Karpas-422 (cell line): ENCODE measurements around the gene ELFN1. TPM values are rescaled to one million over a fixed set of nuclear protein-coding genes. Genes with fewer than 3 reads are reported as not detected.

Source experiments
- DNase-seq: peaks from one replicate; pipeline ENCODE4 v3.0.0-alpha.2; 2015
- H2AFZ ChIP-seq: fragments of 200-600 bp; sonication (generic); 2 replicates; pipeline ENCODE4 v1.6.1; 2014; ENCODE audit warnings: antibody characterized with exemption, low read length, mixed read lengths
- H3K27ac ChIP-seq: fragments of 200-600 bp; sonication (generic); 2 replicates; pipeline ENCODE4 v1.5.1; 2014; ENCODE audit warnings: mild to moderate bottlenecking, low read length, moderate library complexity
- H3K27me3 ChIP-seq: fragments of 200-600 bp; sonication (generic); 2 replicates; pipeline ENCODE4 v1.6.1; 2014; ENCODE audit warnings: low read length, mixed read lengths
- H3K36me3 ChIP-seq: fragments of 200-600 bp; sonication (generic); 2 replicates; pipeline ENCODE4 v1.6.1; 2014; ENCODE audit warnings: low read length, mixed read lengths; ENCODE audit not compliant: insufficient read depth
- H3K4me1 ChIP-seq: fragments of 200-600 bp; sonication (generic); 2 replicates; pipeline ENCODE4 v1.6.1; 2014; ENCODE audit warnings: mild to moderate bottlenecking, low read length, mixed read lengths
- H3K4me2 ChIP-seq: fragments of 200-600 bp; sonication (generic); 2 replicates; pipeline ENCODE4 v1.6.1; 2014; ENCODE audit warnings: low read length, low read depth, mild to moderate bottlenecking; ENCODE audit not compliant: poor library complexity, severe bottlenecking
- H3K4me3 ChIP-seq: fragments of 200-600 bp; sonication (generic); 2 replicates; pipeline ENCODE4 v1.5.1; 2014; ENCODE audit warnings: mild to moderate bottlenecking, antibody characterized with exemption, low read length, mixed read lengths
- H3K79me2 ChIP-seq: fragments of 200-600 bp; sonication (generic); 2 replicates; pipeline ENCODE4 v1.6.1; 2014; ENCODE audit warnings: mild to moderate bottlenecking, low read length, mixed read lengths
- H3K9ac ChIP-seq: fragments of 200-600 bp; sonication (generic); 2 replicates; pipeline ENCODE4 v1.6.0; 2014; ENCODE audit warnings: low read length
- H3K9me2 ChIP-seq: fragments of 200-600 bp; sonication (generic), shearing (Covaris generic); replicated peaks from 2 replicates; pipeline ENCODE4 v1.6.0; 2014; ENCODE audit warnings: mild to moderate bottlenecking, low read length, moderate library complexity; ENCODE audit not compliant: insufficient read depth
- H3K9me3 ChIP-seq: fragments of 300-700, 200-600 bp; sonication (generic); 2 replicates; pipeline ENCODE4 v1.6.1; 2014; ENCODE audit warnings: low read length, mixed read lengths
- H4K20me1 ChIP-seq: fragments of 200-600 bp; sonication (generic); 2 replicates; pipeline ENCODE4 v1.6.1; 2014; ENCODE audit warnings: mild to moderate bottlenecking, antibody characterized with exemption, low read length, low read depth; ENCODE audit not compliant: insufficient read depth
- total RNA-seq: library from RNA; depleted of rRNA; stranded (reverse); fragments of >200 nt; shearing (Covaris generic); gene quantifications from 2 replicates; pipeline ENCODE4 v1.2.3, GENCODE V29; 2014; ENCODE audit warnings: low replicate concordance; rRNA removed

ELFN1 gene
- total RNA-seq, 1 experiment from 2014 or later = not detected

DNA sequence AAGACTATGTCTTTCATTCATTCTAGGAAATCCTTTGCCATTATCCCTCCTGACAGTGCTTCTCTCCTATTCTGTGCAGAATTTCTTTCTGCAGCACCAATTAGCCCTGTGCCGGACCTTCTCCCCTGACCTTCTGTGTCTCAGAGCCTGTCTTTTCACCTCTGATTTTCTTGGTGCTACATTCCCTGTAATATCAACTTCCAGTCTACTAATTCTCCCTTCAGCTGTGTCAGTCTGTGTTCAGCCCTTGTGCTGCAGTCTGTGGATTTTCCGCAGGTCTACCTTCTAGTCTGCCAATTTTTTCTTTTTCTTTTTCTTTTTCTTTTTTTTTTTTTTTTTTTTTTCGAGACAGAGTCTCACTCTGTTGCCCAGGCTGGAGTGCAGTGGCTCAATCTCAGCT, 115.8 kb downstream of the ELFN1 start:
- H3K79me2 ChIP-seq = no peaks in the 10 kb centered on the region
- DNase-seq = no peak
- H3K9me3 ChIP-seq = no peaks in the 10 kb centered on the region
- no peaks in the 10 kb centered on the region for H3K36me3 ChIP-seq
- no peaks in the 10 kb centered on the region for H4K20me1 ChIP-seq
- H3K4me2 ChIP-seq = no peak overlapping the region
- H2AFZ ChIP-seq = no peak overlapping the region
- no peaks in the 10 kb centered on the region for H3K9me2 ChIP-seq
- H3K27me3 ChIP-seq = no peaks in the 10 kb centered on the region; the same call in 1 of the 2 replicates
- no peak overlapping the region for H3K9ac ChIP-seq
- no peak overlapping the region for H3K4me3 ChIP-seq
- H3K27ac ChIP-seq = no peak overlapping the region
- H3K4me1 ChIP-seq = no peaks in the 10 kb centered on the region

DNA sequence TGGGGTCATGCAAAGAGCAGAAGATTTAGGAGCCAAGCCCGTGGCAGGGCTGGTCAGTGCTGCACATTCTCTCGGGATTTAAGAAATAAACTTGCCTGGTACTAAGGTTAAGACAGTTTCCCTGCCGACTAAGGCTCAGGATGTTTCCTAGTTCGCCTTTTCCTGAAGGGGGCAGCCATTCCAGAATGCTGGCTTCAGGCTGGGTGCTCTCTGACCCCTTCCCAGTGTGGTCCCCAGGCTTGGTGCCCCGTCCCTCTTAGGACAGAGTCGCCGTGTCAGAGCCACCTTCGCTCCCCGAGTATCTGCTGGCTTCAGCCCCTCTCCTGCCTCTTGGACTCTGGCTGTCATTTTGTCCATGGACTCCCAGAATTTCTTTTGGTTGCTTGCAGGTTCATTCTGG, 117.2 kb downstream of the ELFN1 start:
- Histone ChIP-seq H3K36me3 (no peaks in the 10 kb centered on the region), H4K20me1 (no peaks in the 10 kb centered on the region), H3K9ac (no peak overlapping the region), H3K4me3 (no peak overlapping the region), H2AFZ (no peak overlapping the region), H3K9me2 (no peaks in the 10 kb centered on the region), H3K79me2 (no peaks in the 10 kb centered on the region), H3K27ac (no peak overlapping the region), H3K4me1 (no peaks in the 10 kb centered on the region), H3K9me3 (no peaks in the 10 kb centered on the region), H3K4me2 (no peak overlapping the region), H3K27me3 (no peaks in the 10 kb centered on the region; the same call in 1 of the 2 replicates)
- no peak for DNase-seq

DNA sequence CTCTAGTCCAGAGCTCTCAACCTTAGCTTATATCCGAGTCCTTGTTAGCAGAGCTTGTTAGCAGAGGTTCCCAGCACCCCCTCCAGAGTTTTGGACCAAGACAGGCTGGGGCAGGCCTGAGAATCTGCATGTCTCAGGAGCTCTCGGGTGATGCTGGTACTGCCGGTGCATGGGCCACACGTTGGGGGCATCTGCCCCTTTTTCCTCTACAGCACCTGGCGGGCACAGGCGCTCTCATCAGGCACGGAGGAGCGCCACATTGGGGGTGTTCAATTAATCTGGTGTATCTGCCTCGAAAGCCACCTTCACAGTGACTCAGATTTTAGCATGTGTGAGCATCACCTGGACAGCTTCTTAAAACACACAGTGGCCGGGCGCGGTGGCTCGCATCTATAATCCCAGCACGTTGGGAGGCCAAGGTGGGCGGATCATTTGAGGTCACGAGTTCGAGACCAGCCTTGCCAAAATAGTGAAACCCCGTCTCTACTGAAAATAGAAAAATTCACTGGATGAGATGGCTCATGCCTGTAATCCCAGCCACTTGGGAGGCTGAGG, 117.7 kb downstream of the ELFN1 start:
- no peaks in the 10 kb centered on the region; the same call in 1 of the 2 replicates for H3K27me3 ChIP-seq
- DNase-seq = no peak
- no peak overlapping the region for H2AFZ ChIP-seq
- no peak overlapping the region for H3K27ac ChIP-seq
- H3K9me3 ChIP-seq = no peaks in the 10 kb centered on the region
- no peaks in the 10 kb centered on the region for H3K79me2 ChIP-seq
- H3K4me1 ChIP-seq = no peaks in the 10 kb centered on the region
- no peaks in the 10 kb centered on the region for H3K36me3 ChIP-seq
- H3K4me2 ChIP-seq = no peak overlapping the region
- H3K9me2 ChIP-seq = no peaks in the 10 kb centered on the region
- H3K9ac ChIP-seq = no peak overlapping the region
- no peak overlapping the region for H3K4me3 ChIP-seq
- no peaks in the 10 kb centered on the region for H4K20me1 ChIP-seq

DNA sequence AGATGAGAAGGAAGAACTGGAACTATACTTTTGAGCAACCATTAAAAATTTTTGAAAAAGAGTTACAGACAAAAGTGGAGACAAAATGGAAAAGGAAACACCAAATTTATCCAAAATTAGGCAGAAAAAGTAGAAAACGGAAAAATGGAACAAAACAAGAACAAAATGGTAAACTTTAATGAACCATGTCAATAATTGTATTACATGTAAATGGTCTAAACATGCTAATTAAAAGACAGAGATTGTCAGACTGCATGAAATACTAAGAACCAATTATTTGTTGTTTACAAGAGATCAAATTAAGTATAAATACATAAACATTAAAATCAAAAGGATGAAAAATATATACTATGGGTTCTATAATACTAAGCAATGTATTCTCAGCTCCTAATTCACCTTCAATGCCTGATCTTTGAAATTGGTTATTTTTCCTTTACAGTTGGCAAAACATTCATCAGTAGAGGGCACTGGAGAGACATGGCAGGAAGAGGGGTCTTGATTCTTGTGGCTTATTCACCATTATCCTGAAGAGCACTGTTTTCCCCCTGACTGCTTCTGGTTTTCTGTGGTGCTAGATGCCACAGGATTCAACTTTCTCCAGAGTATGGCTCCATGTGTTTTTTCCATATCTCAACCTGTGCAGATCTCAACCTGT, 124.9 kb downstream of the ELFN1 start:
- Histone ChIP-seq H3K4me2 (no peak overlapping the region), H3K36me3 (no peaks in the 10 kb centered on the region)
- DNase-seq = peak; percentile 47

More for the DNA sequence above, 124.9 kb downstream of the ELFN1 start:
- no peaks in the 10 kb centered on the region for H3K4me1 ChIP-seq
- H2AFZ ChIP-seq = no peak overlapping the region
- H3K27ac ChIP-seq = no peak overlapping the region
- H3K9me2 ChIP-seq = no peaks in the 10 kb centered on the region
- no peak overlapping the region for H3K9ac ChIP-seq
- no peaks in the 10 kb centered on the region for H3K79me2 ChIP-seq
- peaks cover 16% of the 10 kb centered on the region for H3K9me3 ChIP-seq
- no peaks in the 10 kb centered on the region for H4K20me1 ChIP-seq
- 0 out of 2 replicates have a peak, but pooled peaks cover 3% of the 10 kb centered on the region for H3K27me3 ChIP-seq
- H3K4me3 ChIP-seq = no peak overlapping the region

Other genes starting within 250 kb of the ELFN1 start
- not detected in 2 replicates for gene MICALL2, start 210.8 kb upstream of the ELFN1 start, total RNA-seq
- gene INTS1, start 165.9 kb upstream of the ELFN1 start, total RNA-seq = 25.7 and 42.1 TPM in 2 replicates
- gene MAFK, start 139.6 kb upstream of the ELFN1 start, total RNA-seq = 10.3 and 13.8 TPM in 2 replicates
- gene TMEM184A, start 114.1 kb upstream of the ELFN1 start, total RNA-seq = not detected in 2 replicates
- 29.9 and 70.4 TPM in 2 replicates for gene PSMG3, start 100.2 kb upstream of the ELFN1 start, total RNA-seq